HepG2 (cell line): ENCODE data around the gene MYO16. TPM values are rescaled to one million over a fixed set of nuclear protein-coding genes. Genes with fewer than 3 reads are reported as not detected.

Experiments used
- ATAC-seq: fragments of 200-7000 bp; cut with Tn5 transposase; 3 replicates; pipeline ENCODE4 v1.9.1; 2020; ENCODE audit warnings: mild to moderate bottlenecking, moderate library complexity
- BruUV-seq: library from RNA; stranded (reverse); fragments of 400-500 nt; replicated peaks from 2 replicates; lab custom pipeline; 2021; lab: Mats Ljungman, UMichigan
- CTCF ChIA-PET: fragments of 300-600 bp; formaldehyde crosslinking; extraction: SDS; loops from one replicate; lab custom pipeline; 2021; ENCODE audit warnings: low total read pairs, inconsistent platforms, low intra/inter-chr PET ratio; lab: Yijun Ruan, JAX
- POLR2A ChIA-PET: fragments of 350-600 bp; sonication (Branson Sonifier 250); formaldehyde crosslinking; loops from one replicate; lab custom pipeline; 2020; ENCODE audit warnings: antibody characterized with exemption, inconsistent platforms; lab: Yijun Ruan, JAX
- DNase-seq: peaks from one replicate; pipeline ENCODE4 v3.0.0-alpha.2; 2015; ENCODE audit warnings: low spot score
- FAIRE-seq: peaks from 3 replicates; lab custom pipeline; 2011; peaks lifted over from hg19 to GRCh38; lab: Jason Lieb, UNC
- H2AFZ ChIP-seq: one replicate; pipeline ENCODE4 v1.6.1; 2011; ENCODE audit warnings: low read length, inconsistent platforms
- H3K27ac ChIP-seq: fragments of 300-600 bp; 3 replicates; pipeline ENCODE4 v1.8.0; 2011; ENCODE audit warnings: mixed run types, mild to moderate bottlenecking, mixed read lengths, low read length, inconsistent platforms; ENCODE audit not compliant: insufficient read depth; ENCODE audit errors: extremely low read length
- H3K27me3 ChIP-seq, 2 experiments: fragments of 200-600 bp in 1 of 2; 2 replicates in 1 of 2; 3 replicates in 1 of 2; pipeline versions ENCODE4 v1.6.0 to v1.8.0; 2011; ENCODE audit warnings: low read length in 2 of 2, mild to moderate bottlenecking in 2 of 2, moderate library complexity in 2 of 2, inconsistent platforms in 1 of 2; ENCODE audit not compliant: insufficient read depth in 2 of 2, control insufficient read depth in 1 of 2
- H3K36me3 ChIP-seq, 2 experiments: fragments of 200-600 bp in 1 of 2; replicated peaks in 1 of 2; 2 replicates in 1 of 2; 3 replicates in 1 of 2; pipeline versions ENCODE4 v1.5.1 to v1.8.0; 2011; ENCODE audit warnings: low read length in 2 of 2, inconsistent platforms in 1 of 2; ENCODE audit not compliant: insufficient read depth in 2 of 2, control insufficient read depth in 1 of 2
- H3K4me1 ChIP-seq: 2 replicates; pipeline ENCODE4 v1.5.1; 2012; ENCODE audit warnings: low read length, inconsistent platforms; ENCODE audit not compliant: insufficient read depth
- H3K4me2 ChIP-seq: 2 replicates; pipeline ENCODE4 v1.6.0; 2011; ENCODE audit warnings: low read depth, low read length, inconsistent platforms
- H3K4me3 ChIP-seq, 3 experiments: fragments of 200-600 bp in 1 of 3; sonication (generic), shearing (Covaris generic) in 1 of 3; replicated peaks in 1 of 3; 2 replicates each; pipeline ENCODE4 v1.5.1; 2011 to 2016; ENCODE audit warnings: low read length in 3 of 3, inconsistent platforms in 2 of 3, low read depth in 2 of 3, mild to moderate bottlenecking in 2 of 3, control low read depth in 1 of 3, mixed read lengths in 1 of 3; ENCODE audit not compliant: insufficient read depth in 1 of 3
- H3K79me2 ChIP-seq: one replicate; pipeline ENCODE4 v1.6.1; 2011; ENCODE audit warnings: low read length, inconsistent platforms; ENCODE audit not compliant: insufficient read depth
- H3K9ac ChIP-seq: 2 replicates; pipeline ENCODE4 v1.6.0; 2011; ENCODE audit warnings: mild to moderate bottlenecking, low read depth, low read length, inconsistent platforms; ENCODE audit not compliant: insufficient read depth
- H3K9me3 ChIP-seq: 2 replicates; pipeline ENCODE4 v1.5.1; 2012; ENCODE audit warnings: mild to moderate bottlenecking, low read length
- H4K20me1 ChIP-seq: 2 replicates; pipeline ENCODE4 v1.6.0; 2011; ENCODE audit warnings: inconsistent platforms, mild to moderate bottlenecking, low read length, moderate library complexity; ENCODE audit not compliant: insufficient read depth
- ATF4 ChIP-seq, 2 experiments: fragments of 450-650 bp in 1 of 2; sonication (generic) in 1 of 2; formaldehyde crosslinking; IDR thresholded peaks; 2 replicates each; pipeline versions ENCODE4 v1.5.0 to v1.8.0; 2020 to 2022; ENCODE audit warnings: mild to moderate bottlenecking in 1 of 2, missing genetic modification reagents in 1 of 2
- CHCHD3 ChIP-seq: sonication (generic); formaldehyde crosslinking; IDR thresholded peaks from 2 replicates; pipeline ENCODE4 v1.8.0; 2022; ENCODE audit warnings: mild to moderate bottlenecking, missing genetic modification reagents, moderate library complexity
- GLMP ChIP-seq: sonication (generic); formaldehyde crosslinking; IDR thresholded peaks from 2 replicates; pipeline ENCODE4 v1.9.0; 2021; ENCODE audit warnings: missing genetic modification reagents, mild to moderate bottlenecking, borderline replicate concordance
- HMG20B ChIP-seq: conservative IDR thresholded peaks from 2 replicates; pipeline ENCODE4 v1.6.1; 2016; ENCODE audit warnings: missing genetic modification reagents, missing compliant biosample characterization
- KLF13 ChIP-seq: sonication (generic); formaldehyde crosslinking; IDR thresholded peaks from 2 replicates; pipeline ENCODE4 v1.4.0; 2020; ENCODE audit warnings: mild to moderate bottlenecking, missing genetic modification reagents
- MED1 ChIP-seq: sonication (generic); formaldehyde crosslinking; IDR thresholded peaks from 2 replicates; pipeline ENCODE4 v1.4.0; 2020; ENCODE audit warnings: missing genetic modification reagents
- TGIF2 ChIP-seq: IDR thresholded peaks from 2 replicates; pipeline ENCODE4 v1.6.1; 2016; ENCODE audit warnings: control low read depth, missing compliant biosample characterization
- ZBTB4 ChIP-seq: sonication (generic); formaldehyde crosslinking; IDR thresholded peaks from 2 replicates; pipeline ENCODE4 v1.4.0; 2020; ENCODE audit warnings: missing genetic modification reagents, mild to moderate bottlenecking, borderline replicate concordance
- ZNF205 ChIP-seq: IDR thresholded peaks from 2 replicates; pipeline ENCODE4 v1.6.1; 2018; ENCODE audit warnings: missing biosample characterization, missing genetic modification reagents
- ZNF225 ChIP-seq: sonication (generic); formaldehyde crosslinking; IDR thresholded peaks from 2 replicates; pipeline ENCODE4 v1.4.0; 2020; ENCODE audit warnings: mild to moderate bottlenecking, missing genetic modification reagents
- ZNF562 ChIP-seq: sonication (generic); formaldehyde crosslinking; IDR thresholded peaks from 2 replicates; pipeline ENCODE4 v1.8.0; 2022; ENCODE audit warnings: missing genetic modification reagents, borderline replicate concordance
- WGBS: methylation state at CpG from one replicate; pipeline ENCODE4 v1.1.6; 2017; ENCODE audit warnings: low lambda C conversion rate; 5-methylcytosine and 5-hydroxymethylcytosine counted together
- in situ Hi-C: cut with HindIII; loops from 2 replicates; pipeline ENCODE4 v1.10.0; 2017; ENCODE audit warnings: low pct_unique_long_range_greater_than_20kb; ENCODE audit not compliant: extremely low pct_ligation_motif_present
- intact Hi-C: fragments of 100-400 bp; cut with micrococcal nuclease; formaldehyde crosslinking; loops from one replicate; pipeline ENCODE4 v1.10.0; 2022; ENCODE audit not compliant: unreplicated experiment
- polyA plus RNA-seq, 8 experiments: library from polyadenylated mRNA; depleted of rRNA in 3 of 8; stranded (reverse) in 7 of 8; unstranded in 1 of 8; fragments of >200 nt; fragmentation: Illumina TruSeq in 4 of 8; extraction: Trizol in 4 of 8; gene quantifications; 2 replicates each; pipeline versions ENCODE4 v1.2.1 to v1.2.3, GENCODE V29; 2011 to 2016; ENCODE audit warnings: low read depth in 4 of 8, missing spikeins in 1 of 8, mixed read lengths in 1 of 8; ENCODE audit not compliant: insufficient read depth in 1 of 8
- total RNA-seq, 5 experiments: library from RNA; depleted of rRNA; stranded (reverse); fragments of >200 nt; fragmentation: Illumina TruSeq; extraction: Trizol; gene quantifications; 2 replicates each; pipeline ENCODE4 v1.2.3, GENCODE V29; 2016; ENCODE audit warnings: low read depth in 1 of 5
- TF ChIP-seq, protein P1 (sequence below): sonication (generic); formaldehyde crosslinking; IDR thresholded peaks from 2 replicates; pipeline ENCODE4 v1.5.0; 2020; ENCODE audit warnings: mild to moderate bottlenecking, missing genetic modification reagents, moderate library complexity
- TF ChIP-seq, protein P2 (sequence below): sonication (generic); formaldehyde crosslinking; IDR thresholded peaks from 2 replicates; pipeline ENCODE4 v1.8.0; 2023; ENCODE audit warnings: mild to moderate bottlenecking, missing genetic modification reagents

MYO16 gene
- total and polyA plus RNA-seq, 2 of the 13 experiments (the other 11 are each of a cell fraction or from before 2014, with no cell fraction given): not detected

DNA sequence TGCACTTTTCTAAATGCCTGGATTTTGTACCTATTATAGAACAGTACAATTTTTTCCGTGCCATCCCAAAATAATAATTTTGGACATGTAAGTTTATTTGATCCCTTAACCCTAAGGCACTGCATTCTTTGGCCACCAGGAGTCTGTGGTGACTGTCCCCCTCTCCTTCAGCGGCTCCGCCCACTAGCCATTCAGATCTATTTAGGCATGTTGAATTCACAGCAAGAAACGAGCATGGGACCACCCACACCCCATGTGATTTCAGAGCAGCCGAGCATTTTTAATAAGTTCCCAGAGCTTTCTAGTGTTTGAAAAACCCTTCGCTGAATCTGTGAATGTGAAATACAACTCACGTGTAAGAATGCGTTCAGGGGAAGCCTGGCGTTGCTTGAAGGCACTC lies 567.5 kb downstream of the MYO16 start:
- TF ChIP-seq GLMP (no peak), ATF4 (CRISPR knock-in tag; IDR thresholded peaks at IDR 0.05) (no peak), HMG20B (CRISPR knock-in tag) (no peak), ZNF225 (CRISPR knock-in tag) (no peak), MED1 (CRISPR knock-in tag) (no peak), ZBTB4 (CRISPR knock-in tag) (no peak), TGIF2 (CRISPR knock-in tag) (no peak), KLF13 (CRISPR knock-in tag) (no peak), ZNF205 (CRISPR knock-in tag) (no peak), ZNF562 (CRISPR knock-in tag) (no peak), CHCHD3 (CRISPR knock-in tag) (no peak)
- TF ChIP-seq, protein P1, sequence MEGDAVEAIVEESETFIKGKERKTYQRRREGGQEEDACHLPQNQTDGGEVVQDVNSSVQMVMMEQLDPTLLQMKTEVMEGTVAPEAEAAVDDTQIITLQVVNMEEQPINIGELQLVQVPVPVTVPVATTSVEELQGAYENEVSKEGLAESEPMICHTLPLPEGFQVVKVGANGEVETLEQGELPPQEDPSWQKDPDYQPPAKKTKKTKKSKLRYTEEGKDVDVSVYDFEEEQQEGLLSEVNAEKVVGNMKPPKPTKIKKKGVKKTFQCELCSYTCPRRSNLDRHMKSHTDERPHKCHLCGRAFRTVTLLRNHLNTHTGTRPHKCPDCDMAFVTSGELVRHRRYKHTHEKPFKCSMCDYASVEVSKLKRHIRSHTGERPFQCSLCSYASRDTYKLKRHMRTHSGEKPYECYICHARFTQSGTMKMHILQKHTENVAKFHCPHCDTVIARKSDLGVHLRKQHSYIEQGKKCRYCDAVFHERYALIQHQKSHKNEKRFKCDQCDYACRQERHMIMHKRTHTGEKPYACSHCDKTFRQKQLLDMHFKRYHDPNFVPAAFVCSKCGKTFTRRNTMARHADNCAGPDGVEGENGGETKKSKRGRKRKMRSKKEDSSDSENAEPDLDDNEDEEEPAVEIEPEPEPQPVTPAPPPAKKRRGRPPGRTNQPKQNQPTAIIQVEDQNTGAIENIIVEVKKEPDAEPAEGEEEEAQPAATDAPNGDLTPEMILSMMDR (CRISPR knock-in tag): no peak
- TF ChIP-seq, protein P2, sequence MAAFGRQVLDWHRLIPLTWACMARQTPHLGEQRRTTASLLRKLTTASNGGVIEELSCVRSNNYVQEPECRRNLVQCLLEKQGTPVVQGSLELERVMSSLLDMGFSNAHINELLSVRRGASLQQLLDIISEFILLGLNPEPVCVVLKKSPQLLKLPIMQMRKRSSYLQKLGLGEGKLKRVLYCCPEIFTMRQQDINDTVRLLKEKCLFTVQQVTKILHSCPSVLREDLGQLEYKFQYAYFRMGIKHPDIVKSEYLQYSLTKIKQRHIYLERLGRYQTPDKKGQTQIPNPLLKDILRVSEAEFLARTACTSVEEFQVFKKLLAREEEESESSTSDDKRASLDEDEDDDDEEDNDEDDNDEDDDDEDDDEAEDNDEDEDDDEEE (CRISPR knock-in tag): no peak
- CTCF ChIA-PET: no interaction called here
- H3K9me3 ChIP-seq: no peaks in the 10 kb centered on the region

More for the DNA sequence above, 567.5 kb downstream of the MYO16 start:
- FAIRE-seq: no peak
- no peaks in the 10 kb centered on the region for H3K4me1 ChIP-seq
- intact Hi-C loops: no loop called here
- no peak overlapping the region for H3K27ac ChIP-seq
- no peak overlapping the region for H3K4me2 ChIP-seq
- in situ Hi-C loops: no loop called here
- 46% methylated on average over 9 of the region's 9 CpGs for WGBS
- peak; percentile 54; the same call in 2 of the 3 replicates for ATAC-seq
- no peak overlapping the region for H2AFZ ChIP-seq
- H3K4me3 ChIP-seq: no peak overlapping the region
- POLR2A ChIA-PET: no interaction called here
- no peaks in the 10 kb centered on the region for H4K20me1 ChIP-seq
- H3K79me2 ChIP-seq: no peaks in the 10 kb centered on the region
- H3K27me3 ChIP-seq: no peaks in the 10 kb centered on the region
- no peak overlapping the region for H3K9ac ChIP-seq
- no peaks in the 10 kb centered on the region for H3K36me3 ChIP-seq
- no TSS peak for BruUV-seq
- DNase-seq: peak; percentile 3
